Stomach (tissue), 9 donors: ENCODE data around the gene IL1A. TPM values are rescaled to one million over a fixed set of nuclear protein-coding genes. Genes with fewer than 3 reads are reported as not detected.

Experiments used
- DNase-seq, 2 donors: peaks; one replicate each; pipeline versions ENCODE4 v3.0.0 to v3.0.0-alpha.2; 2013 to 2019
- H3K27ac ChIP-seq, 5 donors: fragments of 200-600 bp in 4 of 5; sonication (generic) in 4 of 5; one replicate each; pipeline ENCODE4 v1.5.1; 2013 to 2019; ENCODE audit warnings: mild to moderate bottlenecking in 1 of 5, moderate library complexity in 1 of 5
- H3K27me3 ChIP-seq, 3 donors: fragments of 200-600 bp; sonication (generic); one replicate each; pipeline ENCODE4 v1.5.1; 2017 to 2019; ENCODE audit warnings: mixed run types in 1 of 3
- H3K36me3 ChIP-seq, 4 donors: fragments of 200-600 bp; sonication (generic); 1 replicate in 3 of 4; 2 replicates in 1 of 4; pipeline ENCODE4 v1.5.1; 2016 to 2019
- H3K4me1 ChIP-seq, 4 donors: fragments of 200-600 bp; sonication (generic); one replicate each; pipeline ENCODE4 v1.5.1; 2016 to 2019
- H3K4me3 ChIP-seq, 4 donors: fragments of 200-600 bp; sonication (generic) in 3 of 4; one replicate each; pipeline ENCODE4 v1.5.1; 2016 to 2019; ENCODE audit warnings: mild to moderate bottlenecking in 1 of 4
- H3K9me3 ChIP-seq, 4 donors: fragments of 200-600 bp; sonication (generic); one replicate each; pipeline ENCODE4 v1.5.1; 2016 to 2019
- CTCF ChIP-seq, 7 experiments: fragments of 450-650 bp in 4 of 7; fragments of 200-600 bp in 3 of 7; sonication (generic) in 3 of 7; IDR thresholded peaks; one replicate each; pipeline ENCODE4 v1.5.1; 2016 to 2019; ENCODE audit warnings: antibody characterized with exemption in 7 of 7, control low read depth in 2 of 7, mild to moderate bottlenecking in 1 of 7
- EP300 ChIP-seq: sonication (generic); formaldehyde crosslinking; IDR thresholded peaks from one replicate; pipeline ENCODE4 v1.6.1; 2017; ENCODE audit warnings: antibody characterized with exemption
- POLR2A ChIP-seq, 4 donors: fragments of 450-650 bp; IDR thresholded peaks; one replicate each; pipeline ENCODE4 v1.6.1; 2016; ENCODE audit warnings: antibody characterized with exemption in 4 of 4, control low read depth in 2 of 4, mild to moderate bottlenecking in 1 of 4, moderate library complexity in 1 of 4
- POLR2AphosphoS5 ChIP-seq, 3 donors: sonication (generic); formaldehyde crosslinking; IDR thresholded peaks; one replicate each; pipeline ENCODE4 v1.6.1; 2016; ENCODE audit warnings: antibody characterized with exemption in 3 of 3
- WGBS, 5 donors: extraction: QIAGEN DNeasy Blood & Tissue Kit in 3 of 5; methylation state at CpG; one replicate each; pipeline versions ENCODE4 v1.1.5 to v1.1.7; 2013 to 2018; 5-methylcytosine and 5-hydroxymethylcytosine counted together
- intact Hi-C: fragments of 100-400 bp; cut with DNase I; formaldehyde crosslinking; loops from one replicate; pipeline ENCODE4 v1.15.1; 2023; ENCODE audit warnings: low total_unique reads
- polyA plus RNA-seq, 3 donors: library from polyadenylated mRNA; stranded (reverse); fragments of 200-250 nt; gene quantifications; one replicate each; pipeline ENCODE4 v1.2.3, GENCODE V29; 2013
- total RNA-seq, 5 donors: library from RNA; depleted of rRNA; stranded (reverse); fragments of >200 nt; gene quantifications; one replicate each; pipeline versions ENCODE4 v1.1.0 to v1.2.3, GENCODE V29; 2014 to 2016
- donor health status: healthy with polysubstance abuse.
- donor health status: Bipolar disorder and iron deficiency.
- donor health status: healthy.

Gene IL1A
- total and polyA plus RNA-seq, 8 donors = 0.44 to 2.5 TPM; not detected in 6

- 82 to 88% (median 83%) methylated on average over 15 of the region's 15 CpGs for WGBS, 5 donors
- H3K4me3 ChIP-seq = peak overlapping the region in 1 of 4 donors; percentile 1
- no peak for TF ChIP-seq POLR2AphosphoS5 (IDR thresholded peaks at IDR 0.05)
- no peak for TF ChIP-seq CTCF (IDR thresholded peaks at IDR 0.05)
- TF ChIP-seq EP300 = no peak
- no peak for TF ChIP-seq POLR2A (IDR thresholded peaks at IDR 0.05)
- no peaks in the 10 kb centered on the region for H3K9me3 ChIP-seq
- H3K36me3 ChIP-seq = peaks cover 0 to 7% (median 3%) of the 10 kb centered on the region in 4 donors
- intact Hi-C loops = no loop called here
- peaks cover 0 to 18% (median 4%) of the 10 kb centered on the region in 4 donors for H3K4me1 ChIP-seq
- DNase-seq = no peak
- H3K27ac ChIP-seq = no peak overlapping the region
- H3K27me3 ChIP-seq = no peaks in the 10 kb centered on the region
Observed at GRCh38 chr2:112831946-112832840, 47.9 kb upstream of the IL1A start.

DNA sequence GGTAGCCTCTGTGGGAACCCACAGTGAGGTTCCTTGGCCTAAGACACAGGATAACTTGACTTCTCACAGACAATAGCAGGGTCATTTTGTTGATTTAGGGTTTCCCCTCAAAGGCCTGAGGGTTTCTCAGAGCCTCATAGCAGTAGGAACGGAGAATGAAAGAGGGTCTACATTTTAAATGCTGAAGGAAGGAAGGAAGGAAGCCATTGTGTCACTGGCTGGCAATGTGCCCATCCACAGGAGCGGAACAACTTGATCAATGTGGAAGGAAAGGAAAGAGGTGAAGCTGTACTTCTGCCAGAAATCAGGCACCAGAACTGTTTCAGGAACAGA lies 47.2 kb upstream of the IL1A start:
- no peaks in the 10 kb centered on the region for H3K27me3 ChIP-seq
- no peaks in the 10 kb centered on the region for H3K9me3 ChIP-seq
- TF ChIP-seq EP300 (no peak), CTCF (IDR thresholded peaks at IDR 0.05) (no peak), POLR2A (IDR thresholded peaks at IDR 0.05) (no peak), POLR2AphosphoS5 (IDR thresholded peaks at IDR 0.05) (no peak)
- H3K4me3 ChIP-seq = no peak overlapping the region
- 42 to 69% (median 43%) methylated on average over 2 of the region's 2 CpGs for WGBS, 5 donors
- no peak for DNase-seq
- no peak overlapping the region for H3K27ac ChIP-seq
- intact Hi-C loops = no loop called here
- H3K4me1 ChIP-seq = peaks cover 0 to 18% (median 4%) of the 10 kb centered on the region in 4 donors
- H3K36me3 ChIP-seq = peaks cover 0 to 7% (median 3%) of the 10 kb centered on the region in 4 donors

- intact Hi-C loops = no loop called here
- no peak for TF ChIP-seq CTCF (IDR thresholded peaks at IDR 0.05)
- TF ChIP-seq POLR2A (IDR thresholded peaks at IDR 0.05) = no peak
- no peak for TF ChIP-seq EP300
- TF ChIP-seq POLR2AphosphoS5 (IDR thresholded peaks at IDR 0.05) = no peak
- Histone ChIP-seq H3K27ac (no peak overlapping the region), H3K9me3 (no peaks in the 10 kb centered on the region), H3K27me3 (no peaks in the 10 kb centered on the region), H3K4me3 (no peak overlapping the region), H3K4me1 (peaks cover 0 to 18% (median 4%) of the 10 kb centered on the region in 4 donors), H3K36me3 (peaks cover 0 to 7% (median 3%) of the 10 kb centered on the region in 4 donors)
- 68 to 77% (median 75%) methylated on average over 5 of the region's 5 CpGs for WGBS, 5 donors
- DNase-seq = no peak
Observed at GRCh38 chr2:112830682-112831512, 46.6 kb upstream of the IL1A start.

- TF ChIP-seq POLR2AphosphoS5 (IDR thresholded peaks at IDR 0.05) (no peak), EP300 (no peak), POLR2A (IDR thresholded peaks at IDR 0.05) (no peak), CTCF (IDR thresholded peaks at IDR 0.05) (no peak)
- peaks cover 0 to 18% (median 4%) of the 10 kb centered on the region in 4 donors for H3K4me1 ChIP-seq
- DNase-seq = no peak
- no peak overlapping the region for H3K4me3 ChIP-seq
- H3K27me3 ChIP-seq = no peaks in the 10 kb centered on the region
- H3K36me3 ChIP-seq = peaks cover 0 to 7% (median 3%) of the 10 kb centered on the region in 4 donors
- WGBS, 5 donors = 94 to 97% (median 96%) methylated on average over 10 of the region's 10 CpGs
- no peak overlapping the region for H3K27ac ChIP-seq
- intact Hi-C loops = no loop called here
- H3K9me3 ChIP-seq = no peaks in the 10 kb centered on the region
Observed at GRCh38 chr2:112829961-112830681, 45.8 kb upstream of the IL1A start.
